Measurements from ENCODE around the gene DNAJB14.

DNA sequence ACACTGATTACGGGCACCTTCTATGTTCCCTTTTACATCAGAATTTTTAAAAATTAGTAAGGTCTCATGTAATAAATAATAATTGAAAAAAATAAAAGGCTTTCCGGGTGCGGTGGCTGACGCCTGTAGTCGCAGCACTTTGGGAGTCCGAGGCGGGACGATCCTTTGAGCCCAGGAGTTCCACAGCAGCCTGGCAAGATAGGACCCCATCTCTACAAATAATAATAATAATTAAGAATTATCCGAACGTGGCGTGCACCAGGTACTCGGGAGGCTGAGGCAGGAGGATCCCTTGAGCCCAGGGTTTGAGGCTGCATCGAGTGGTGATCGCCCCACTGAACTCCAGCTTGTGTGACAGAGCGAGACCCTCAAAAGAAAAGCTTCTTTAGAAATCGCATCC is 51.4 kb downstream of the DNAJB14 start:
- TF ChIP-seq, protein P1, sequence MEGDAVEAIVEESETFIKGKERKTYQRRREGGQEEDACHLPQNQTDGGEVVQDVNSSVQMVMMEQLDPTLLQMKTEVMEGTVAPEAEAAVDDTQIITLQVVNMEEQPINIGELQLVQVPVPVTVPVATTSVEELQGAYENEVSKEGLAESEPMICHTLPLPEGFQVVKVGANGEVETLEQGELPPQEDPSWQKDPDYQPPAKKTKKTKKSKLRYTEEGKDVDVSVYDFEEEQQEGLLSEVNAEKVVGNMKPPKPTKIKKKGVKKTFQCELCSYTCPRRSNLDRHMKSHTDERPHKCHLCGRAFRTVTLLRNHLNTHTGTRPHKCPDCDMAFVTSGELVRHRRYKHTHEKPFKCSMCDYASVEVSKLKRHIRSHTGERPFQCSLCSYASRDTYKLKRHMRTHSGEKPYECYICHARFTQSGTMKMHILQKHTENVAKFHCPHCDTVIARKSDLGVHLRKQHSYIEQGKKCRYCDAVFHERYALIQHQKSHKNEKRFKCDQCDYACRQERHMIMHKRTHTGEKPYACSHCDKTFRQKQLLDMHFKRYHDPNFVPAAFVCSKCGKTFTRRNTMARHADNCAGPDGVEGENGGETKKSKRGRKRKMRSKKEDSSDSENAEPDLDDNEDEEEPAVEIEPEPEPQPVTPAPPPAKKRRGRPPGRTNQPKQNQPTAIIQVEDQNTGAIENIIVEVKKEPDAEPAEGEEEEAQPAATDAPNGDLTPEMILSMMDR (IDR thresholded peaks at IDR 0.05; ENCODE audit: poor library complexity) = no peak
- TF ChIP-seq EZH2phosphoT487 (IDR thresholded peaks at IDR 0.05; ENCODE audit: low read depth, severe bottlenecking, unreplicated experiment) (no peak), EZH2 (IDR thresholded peaks at IDR 0.05; ENCODE audit: borderline replicate concordance) (no peak)

Measured in hepatocyte (in vitro differentiated cells).